BJ (cell line): ENCODE measurements around the gene TRABD2A. TPM values are rescaled to one million over a fixed set of nuclear protein-coding genes. Genes with fewer than 3 reads are reported as not detected.

Experiments
- CTCF ChIA-PET: fragments of 350-600 bp; formaldehyde crosslinking; extraction: SDS; loops from one replicate; lab custom pipeline; 2021; ENCODE audit warnings: antibody characterized with exemption, inconsistent platforms; lab: Yijun Ruan, JAX
- POLR2A ChIA-PET: fragments of 300-600 bp; sonication (Branson Sonifier 250); formaldehyde crosslinking; extraction: SDS; loops from one replicate; lab custom pipeline; 2021; ENCODE audit warnings: antibody characterized with exemption; lab: Charles Lee
- DNase-seq: peaks from one replicate; pipeline ENCODE4 v3.0.0-alpha.2; 2011; ENCODE audit warnings: low read depth
- H3K27me3 ChIP-seq: 2 replicates; pipeline ENCODE4 v1.6.0; 2011; ENCODE audit warnings: low read length; ENCODE audit not compliant: control insufficient read depth, insufficient read depth
- H3K36me3 ChIP-seq: 2 replicates; pipeline ENCODE4 v1.5.1; 2011; ENCODE audit warnings: low read length; ENCODE audit not compliant: control insufficient read depth, insufficient read depth
- H3K4me3 ChIP-seq: 2 replicates; pipeline ENCODE4 v1.5.1; 2011; ENCODE audit warnings: low read depth, mild to moderate bottlenecking, control low read depth, low read length
- polyA plus RNA-seq: library from polyadenylated mRNA; depleted of rRNA; stranded (reverse); fragments of >200 nt; gene quantifications from 2 replicates; pipeline ENCODE4 v1.2.3, GENCODE V29; 2011
- TF ChIP-seq, protein P1 (sequence below): IDR thresholded peaks from 2 replicates; pipeline ENCODE4 v1.5.1; 2011; ENCODE audit warnings: low read depth, mild to moderate bottlenecking, control low read depth, inconsistent platforms, low read length, moderate library complexity; ENCODE audit not compliant: insufficient read depth

Gene TRABD2A
- polyA plus RNA-seq, 1 experiment, result 3.8 TPM

DNA sequence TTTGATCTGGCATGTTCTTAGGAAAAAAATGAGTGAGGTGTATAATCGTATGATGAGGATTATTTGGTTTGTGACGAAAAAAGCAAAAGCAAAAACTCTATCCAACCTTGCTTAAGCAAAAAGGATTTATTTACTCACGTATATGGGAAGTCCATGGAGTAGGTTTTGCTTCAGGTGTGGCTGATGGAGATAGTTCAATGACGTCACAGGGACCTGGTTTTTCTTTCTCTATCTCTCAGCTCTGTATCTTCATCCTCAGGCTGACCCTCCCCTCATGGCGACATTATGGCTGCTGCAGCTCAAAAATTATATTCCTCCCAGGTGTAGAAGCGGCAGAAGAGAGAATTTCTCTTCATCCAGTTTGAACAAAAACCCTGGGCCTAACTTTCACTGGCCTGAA is 33.5 kb upstream of the TRABD2A start:
- ChIA-PET CTCF (no interaction called here), POLR2A (no interaction called here)
- no peaks in the 10 kb centered on the region for H3K36me3 ChIP-seq
- TF ChIP-seq, protein P1, sequence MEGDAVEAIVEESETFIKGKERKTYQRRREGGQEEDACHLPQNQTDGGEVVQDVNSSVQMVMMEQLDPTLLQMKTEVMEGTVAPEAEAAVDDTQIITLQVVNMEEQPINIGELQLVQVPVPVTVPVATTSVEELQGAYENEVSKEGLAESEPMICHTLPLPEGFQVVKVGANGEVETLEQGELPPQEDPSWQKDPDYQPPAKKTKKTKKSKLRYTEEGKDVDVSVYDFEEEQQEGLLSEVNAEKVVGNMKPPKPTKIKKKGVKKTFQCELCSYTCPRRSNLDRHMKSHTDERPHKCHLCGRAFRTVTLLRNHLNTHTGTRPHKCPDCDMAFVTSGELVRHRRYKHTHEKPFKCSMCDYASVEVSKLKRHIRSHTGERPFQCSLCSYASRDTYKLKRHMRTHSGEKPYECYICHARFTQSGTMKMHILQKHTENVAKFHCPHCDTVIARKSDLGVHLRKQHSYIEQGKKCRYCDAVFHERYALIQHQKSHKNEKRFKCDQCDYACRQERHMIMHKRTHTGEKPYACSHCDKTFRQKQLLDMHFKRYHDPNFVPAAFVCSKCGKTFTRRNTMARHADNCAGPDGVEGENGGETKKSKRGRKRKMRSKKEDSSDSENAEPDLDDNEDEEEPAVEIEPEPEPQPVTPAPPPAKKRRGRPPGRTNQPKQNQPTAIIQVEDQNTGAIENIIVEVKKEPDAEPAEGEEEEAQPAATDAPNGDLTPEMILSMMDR, result no peak
- no peak overlapping the region for H3K4me3 ChIP-seq
- no peaks in the 10 kb centered on the region for H3K27me3 ChIP-seq
- DNase-seq, result no peak

DNA sequence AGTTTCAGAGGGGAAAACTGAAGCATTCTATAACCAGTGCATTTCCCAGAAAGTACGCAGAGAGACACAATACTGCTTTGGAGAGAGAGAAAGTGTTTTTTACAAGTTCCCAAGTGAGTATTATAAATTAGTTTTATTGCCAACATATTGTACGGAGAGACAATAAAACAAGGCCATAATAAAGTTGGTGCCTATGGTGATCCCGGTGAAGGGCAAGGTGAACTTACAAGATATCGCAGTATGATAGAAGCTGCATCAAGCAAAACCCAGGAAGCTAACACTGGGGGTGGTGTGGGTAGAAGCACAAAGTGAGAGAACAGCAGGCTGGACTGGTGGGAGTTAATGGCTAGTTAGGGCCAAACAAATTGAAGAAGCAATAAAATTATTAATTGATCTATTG is 32.1 kb upstream of the TRABD2A start:
- ChIA-PET CTCF (interaction anchor here (0.5 to 2.4 kb wide), 3 partner anchors 13 to 364 kb away, joined by 3 to 12 read pairs (median 3); no protein-coding TSS in a partner anchor), POLR2A (interaction anchor here (0.8 kb wide), 1 partner anchor 359 kb away, joined by 3 read pairs; no protein-coding TSS in a partner anchor)
- H3K36me3 ChIP-seq, result no peaks in the 10 kb centered on the region
- TF ChIP-seq, protein P1, result no peak
- no peak for DNase-seq
- H3K4me3 ChIP-seq, result no peak overlapping the region
- H3K27me3 ChIP-seq, result no peaks in the 10 kb centered on the region

DNA sequence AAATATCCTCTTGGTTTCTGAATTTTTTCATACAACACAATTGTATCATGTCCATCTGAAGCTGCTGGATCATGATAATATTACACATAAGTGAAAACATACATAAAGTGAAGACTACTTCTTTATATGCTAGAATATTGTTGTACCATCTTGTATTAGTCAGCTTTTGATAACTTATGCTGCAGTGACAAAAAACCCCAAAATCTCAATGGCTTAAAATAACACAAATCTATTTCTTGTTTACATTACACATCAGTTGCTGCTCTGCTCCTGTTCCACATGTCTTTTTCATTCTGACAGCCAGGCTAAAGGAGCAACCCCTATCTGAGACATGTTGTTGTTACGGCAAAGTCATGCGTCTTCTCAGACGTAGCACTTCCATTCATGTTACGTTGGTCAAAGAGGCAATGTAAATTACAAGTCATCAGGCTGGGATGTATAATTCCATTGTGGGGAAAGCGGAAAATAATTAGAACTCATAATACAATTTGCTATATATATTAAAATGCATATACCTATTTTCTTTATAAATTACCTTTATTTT is 30.3 kb upstream of the TRABD2A start:
- ChIA-PET CTCF (interaction anchor here (0.8 kb wide), 1 partner anchor 15 kb away, joined by 3 read pairs; no protein-coding TSS in a partner anchor), POLR2A (no interaction called here)
- TF ChIP-seq, protein P1, result no peak
- no peak for DNase-seq
- no peaks in the 10 kb centered on the region for H3K27me3 ChIP-seq
- peaks cover 3% of the 10 kb centered on the region for H3K36me3 ChIP-seq
- H3K4me3 ChIP-seq, result no peak overlapping the region

DNA sequence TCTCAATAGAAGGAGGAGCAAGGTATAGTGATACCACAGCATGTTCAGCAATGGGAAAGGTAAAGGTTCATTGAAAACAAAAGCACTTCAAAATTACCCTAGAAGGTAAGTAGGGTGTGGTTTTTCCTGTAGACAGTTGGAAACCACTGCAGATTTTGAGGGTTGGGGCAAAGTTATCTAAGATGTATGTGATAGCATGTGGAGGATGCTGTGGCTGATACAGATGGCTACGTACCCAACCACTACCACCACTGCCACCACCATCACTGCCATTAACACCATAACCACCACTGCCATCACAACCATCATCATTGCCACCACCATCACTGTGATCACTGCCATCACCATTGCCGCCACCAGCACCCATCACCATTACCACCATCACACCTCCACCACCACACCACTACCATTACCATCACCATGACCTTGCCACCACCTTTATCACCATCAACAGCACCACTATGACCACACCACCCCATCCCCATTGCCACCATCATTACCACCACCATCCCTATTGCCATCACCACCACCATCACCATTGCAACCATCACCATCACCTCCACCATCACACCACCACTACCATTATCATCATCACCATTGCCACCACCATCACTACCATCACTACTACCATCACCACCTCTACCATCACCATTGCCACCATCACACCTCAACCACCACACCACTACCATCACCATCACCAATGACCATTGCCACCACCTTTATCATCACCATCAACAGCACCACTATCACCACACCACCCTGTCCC is 28.2 kb upstream of the TRABD2A start:
- Histone ChIP-seq H3K27me3 (no peaks in the 10 kb centered on the region), H3K4me3 (no peak overlapping the region), H3K36me3 (peaks cover 5% of the 10 kb centered on the region)
- CTCF ChIA-PET, result interaction anchor here (3.3 kb wide), 1 partner anchor 16 kb away, joined by 30 read pairs; no protein-coding TSS in a partner anchor
- POLR2A ChIA-PET, result no interaction called here
- DNase-seq, result no peak
- TF ChIP-seq, protein P1, result no peak
